Measurements from ENCODE around the gene ARPP19. TPM values are rescaled to one million over a fixed set of nuclear protein-coding genes. Genes with fewer than 3 reads are reported as not detected.
"Not testable (repeated sequence)": the region's sequence is repeated elsewhere in the genome, so short reads cannot be mapped to it uniquely, and the experiment has no call there.

Gene ARPP19
- total RNA-seq, 1 experiment from 2014 or later, result 43.1 TPM

DNA sequence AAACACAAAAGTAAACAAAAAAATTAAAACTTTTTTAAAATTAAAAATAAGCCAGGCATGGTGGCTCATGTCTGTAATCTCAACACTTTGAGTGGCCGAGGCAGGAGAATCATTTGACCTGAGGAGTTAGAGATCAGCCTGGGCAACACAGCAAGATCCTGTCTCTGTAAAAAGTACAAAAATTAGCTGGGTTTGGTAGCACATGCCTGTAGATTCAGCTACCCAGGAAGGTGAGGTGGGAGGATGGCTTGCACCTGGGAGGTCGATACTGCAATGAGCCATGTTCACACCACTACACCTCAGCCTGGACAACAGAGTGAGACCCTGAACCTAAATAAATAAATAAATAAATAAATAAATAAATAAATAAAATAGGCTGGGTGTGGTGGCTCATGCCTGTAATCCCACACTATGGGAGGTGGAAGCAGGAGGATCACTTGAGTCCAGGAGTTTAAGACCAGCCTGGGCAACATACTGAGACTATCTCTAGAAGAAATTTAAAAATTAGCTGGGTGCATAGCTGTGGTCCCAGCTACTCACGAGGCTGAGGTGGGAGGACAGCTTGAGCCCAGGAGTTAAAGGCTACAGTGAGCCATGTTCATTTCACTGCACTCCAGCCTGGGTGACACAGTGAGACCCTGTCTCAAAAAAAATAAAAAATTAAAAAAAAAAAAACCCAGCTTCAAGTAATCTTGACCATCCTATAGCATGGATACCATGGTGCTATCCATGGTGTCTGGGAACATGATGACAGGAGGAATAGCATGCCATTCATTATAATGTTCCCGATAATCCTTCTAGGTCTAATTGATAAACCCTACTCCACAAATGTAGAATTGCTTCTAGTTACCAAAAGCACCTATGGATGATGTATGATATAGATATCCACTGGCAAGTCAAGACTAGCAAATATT lies 44.4 kb downstream of the ARPP19 start:
- no peak for DNase-seq
- no peak overlapping the region for H3K4me3 ChIP-seq
- peaks cover 17% of the 10 kb centered on the region for H3K27me3 ChIP-seq
- H3K36me3 ChIP-seq, result no peaks in the 10 kb centered on the region
- H3K9me3 ChIP-seq, result no peaks in the 10 kb centered on the region

DNA sequence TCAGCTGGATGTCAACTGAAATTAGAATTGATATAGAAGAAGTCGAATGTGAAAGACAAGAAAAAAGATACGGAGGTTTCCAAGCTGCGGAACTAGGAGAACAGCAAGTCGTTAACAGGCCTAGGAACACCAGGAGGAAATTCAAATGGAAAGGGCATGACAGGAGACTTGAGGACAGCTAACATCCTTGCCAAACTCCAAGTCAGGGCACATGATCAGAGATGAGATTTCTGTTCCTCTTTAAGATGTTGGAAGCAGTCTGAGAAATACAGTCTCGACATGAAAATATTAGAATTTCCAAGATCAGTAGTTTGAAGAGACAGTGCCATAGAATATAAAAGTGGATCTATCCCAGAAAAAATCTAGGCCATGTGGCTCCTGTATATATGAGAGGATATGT lies 45.2 kb downstream of the ARPP19 start:
- Histone ChIP-seq H3K36me3 (no peaks in the 10 kb centered on the region), H3K9me3 (no peaks in the 10 kb centered on the region), H3K4me3 (no peak overlapping the region), H3K27me3 (peaks cover 15% of the 10 kb centered on the region)
- DNase-seq, result no peak

DNA sequence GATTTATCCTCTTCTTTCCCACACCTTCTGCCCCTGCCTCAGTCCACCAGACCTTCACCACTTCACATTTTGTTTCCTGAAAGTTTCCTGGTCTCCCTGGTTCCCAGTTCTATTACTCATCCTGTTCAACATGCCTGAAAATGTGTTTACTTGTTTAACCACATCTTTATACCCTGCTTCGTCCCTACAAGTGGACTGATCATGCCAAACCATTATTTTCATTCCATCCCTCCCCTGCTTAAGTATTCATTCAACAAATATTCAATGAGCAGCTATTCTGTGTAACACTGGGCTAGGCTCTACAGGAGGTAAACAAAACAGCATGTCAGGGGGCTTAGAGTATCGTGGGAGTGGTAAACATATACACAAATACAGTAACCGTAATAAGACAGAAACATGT lies 45.6 kb downstream of the ARPP19 start:
- Histone ChIP-seq H3K36me3 (no peaks in the 10 kb centered on the region), H3K27me3 (peaks cover 12% of the 10 kb centered on the region), H3K9me3 (no peaks in the 10 kb centered on the region), H3K4me3 (no peak overlapping the region)
- no peak for DNase-seq

DNA sequence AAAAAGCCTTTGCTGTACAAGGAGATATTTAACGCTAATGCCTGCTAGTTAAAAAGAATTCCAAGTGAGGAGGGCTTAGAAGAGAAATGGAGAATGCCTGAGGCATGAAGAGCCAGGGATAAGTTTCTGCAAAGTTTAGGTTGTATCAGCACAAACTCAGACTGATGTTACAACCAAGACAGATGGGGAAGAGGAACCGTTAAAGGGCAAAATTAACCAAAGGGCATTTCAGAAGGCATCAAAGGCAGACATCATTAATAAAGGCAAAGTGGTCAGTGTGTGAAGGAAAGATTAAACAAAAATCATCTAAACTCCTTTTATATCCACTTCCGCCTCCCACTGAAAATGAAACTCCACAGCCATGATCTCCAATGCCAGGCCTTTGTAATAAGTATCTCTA lies 47.1 kb downstream of the ARPP19 start:
- Histone ChIP-seq H3K4me3 (no peak overlapping the region), H3K36me3 (no peaks in the 10 kb centered on the region), H3K9me3 (no peaks in the 10 kb centered on the region), H3K27me3 (peaks cover 6% of the 10 kb centered on the region; the same call in 1 of the 2 replicates)
- DNase-seq, result no peak

DNA sequence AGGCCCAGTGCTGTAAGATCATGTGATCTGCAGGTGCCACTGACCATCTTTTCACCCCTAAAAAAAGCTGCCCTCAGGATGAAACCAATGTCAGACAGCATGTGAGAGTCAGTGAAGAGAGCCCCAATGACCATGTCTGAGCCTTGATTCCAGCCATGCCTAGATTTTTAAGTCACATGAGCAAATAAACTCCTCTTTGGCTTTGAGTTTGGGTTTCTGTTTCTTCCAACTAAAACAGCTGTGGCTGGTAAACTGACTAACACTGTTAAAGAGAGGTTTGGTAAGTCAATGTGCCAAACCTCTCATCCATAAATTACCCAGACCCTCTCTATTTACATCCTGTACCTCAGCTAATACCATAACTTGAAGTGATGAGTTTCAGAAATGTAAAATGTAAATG lies 48.4 kb downstream of the ARPP19 start:
- DNase-seq, result no peak
- H3K27me3 ChIP-seq, result peaks cover 3% of the 10 kb centered on the region; the same call in 1 of the 2 replicates
- H3K9me3 ChIP-seq, result no peaks in the 10 kb centered on the region
- H3K36me3 ChIP-seq, result no peaks in the 10 kb centered on the region
- H3K4me3 ChIP-seq, result no peak overlapping the region

DNA sequence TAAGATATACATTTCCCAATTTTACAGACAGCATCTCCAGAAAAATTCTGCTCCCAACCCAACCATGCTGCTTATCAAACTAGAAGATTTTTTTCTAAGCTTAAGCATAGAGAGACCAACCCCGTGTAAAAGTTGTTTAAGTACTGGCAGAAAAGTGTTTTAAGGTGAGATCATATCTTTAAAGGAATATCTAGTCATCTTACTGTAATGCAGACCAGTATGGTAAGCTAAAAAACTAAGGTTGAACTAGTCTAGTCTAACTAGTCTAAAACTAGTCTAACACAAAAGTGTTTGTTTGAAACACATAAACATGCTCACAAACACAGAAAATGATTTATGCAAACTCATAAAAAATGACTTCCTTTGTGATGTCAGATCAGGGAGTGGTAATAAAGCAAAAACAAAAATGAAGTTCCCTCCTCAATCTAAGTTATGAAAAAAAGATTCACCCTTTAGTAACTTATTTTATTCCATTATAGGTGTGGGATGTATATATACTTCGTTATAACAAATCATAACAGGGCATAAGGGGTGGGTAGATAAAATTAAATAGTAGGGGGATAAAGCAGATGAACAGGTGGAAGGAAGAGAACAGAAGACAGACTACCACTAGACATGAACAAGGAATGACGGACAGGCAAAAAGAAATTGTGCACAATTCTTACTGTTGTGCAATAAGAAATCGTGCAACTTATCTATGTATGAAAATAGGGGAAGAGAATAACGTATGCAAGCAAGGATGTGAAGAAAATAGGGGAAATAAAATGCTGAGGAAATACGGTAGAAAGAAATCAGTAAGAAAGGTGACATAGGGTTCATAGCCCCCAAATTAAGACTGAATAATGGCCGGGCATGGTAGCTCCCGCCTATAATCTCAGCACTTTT lies 50.1 kb downstream of the ARPP19 start:
- H3K36me3 ChIP-seq, result no peaks in the 10 kb centered on the region
- no peak overlapping the region for H3K4me3 ChIP-seq
- H3K27me3 ChIP-seq, result no peaks in the 10 kb centered on the region
- DNase-seq, result no peak
- no peaks in the 10 kb centered on the region for H3K9me3 ChIP-seq

DNA sequence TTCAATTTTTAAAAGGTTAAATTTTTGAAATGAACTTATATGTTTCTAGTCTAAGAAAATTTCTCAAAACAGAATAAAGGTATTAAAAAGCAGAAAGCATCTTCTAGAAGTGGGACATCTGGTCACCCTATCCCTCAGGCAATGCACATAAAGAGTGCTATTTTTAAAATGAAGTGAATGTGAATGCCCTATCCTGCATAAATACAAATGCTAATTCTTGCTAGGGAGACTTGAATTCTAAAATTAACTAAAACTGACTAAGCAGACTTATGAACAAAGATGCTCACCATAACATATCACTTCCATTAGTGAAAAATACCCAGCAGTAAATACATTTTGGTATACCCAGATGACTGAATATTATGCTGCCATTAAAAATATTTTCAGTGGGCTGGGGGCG lies 51.8 kb downstream of the ARPP19 start:
- DNase-seq, result no peak
- H3K4me3 ChIP-seq, result no peak overlapping the region
- no peaks in the 10 kb centered on the region for H3K27me3 ChIP-seq
- no peaks in the 10 kb centered on the region for H3K36me3 ChIP-seq
- H3K9me3 ChIP-seq, result no peaks in the 10 kb centered on the region

DNA sequence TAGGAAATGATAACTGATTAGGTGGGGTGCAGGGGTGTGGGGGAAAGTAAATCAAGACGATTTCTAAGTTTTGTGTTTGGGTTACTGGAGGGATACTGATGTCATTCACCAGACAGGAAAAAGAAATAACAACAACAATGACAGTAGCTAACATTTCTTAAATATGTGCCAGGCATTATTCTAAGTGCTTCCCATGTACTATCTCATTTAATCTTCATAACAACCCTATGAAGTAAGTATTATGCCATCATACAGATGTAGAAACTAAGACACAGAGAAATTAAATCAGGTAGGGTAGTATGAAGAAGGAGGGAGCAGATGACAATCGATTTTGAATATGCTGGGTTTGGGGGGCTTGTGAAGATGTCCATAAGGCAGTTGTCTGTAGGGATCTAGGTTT lies 53.5 kb downstream of the ARPP19 start:
- Histone ChIP-seq H3K36me3 (no peaks in the 10 kb centered on the region), H3K27me3 (no peaks in the 10 kb centered on the region), H3K4me3 (no peak overlapping the region), H3K9me3 (no peaks in the 10 kb centered on the region)
- DNase-seq, result no peak

DNA sequence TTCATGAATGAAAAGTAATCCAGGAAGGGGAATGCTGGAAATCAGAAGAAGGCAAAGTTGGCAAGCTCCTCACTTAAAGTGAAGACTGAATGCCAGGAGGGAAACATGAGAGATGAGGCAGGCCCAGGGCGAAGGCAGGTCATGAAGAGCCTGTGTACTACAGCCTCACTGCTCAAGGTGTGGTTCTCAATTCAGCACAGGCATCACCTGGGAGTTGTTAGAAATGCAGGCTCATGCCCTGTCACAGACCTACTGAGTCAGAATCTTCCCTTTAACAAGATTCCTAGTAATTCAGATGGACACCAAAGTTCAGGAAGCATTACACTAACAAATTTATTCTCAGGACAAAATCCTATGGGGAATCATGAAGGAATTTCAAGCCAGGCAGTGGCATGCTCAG lies 54.3 kb downstream of the ARPP19 start:
- no peak for DNase-seq
- no peaks in the 10 kb centered on the region for H3K27me3 ChIP-seq
- no peaks in the 10 kb centered on the region for H3K9me3 ChIP-seq
- H3K4me3 ChIP-seq, result no peak overlapping the region
- no peaks in the 10 kb centered on the region for H3K36me3 ChIP-seq

DNA sequence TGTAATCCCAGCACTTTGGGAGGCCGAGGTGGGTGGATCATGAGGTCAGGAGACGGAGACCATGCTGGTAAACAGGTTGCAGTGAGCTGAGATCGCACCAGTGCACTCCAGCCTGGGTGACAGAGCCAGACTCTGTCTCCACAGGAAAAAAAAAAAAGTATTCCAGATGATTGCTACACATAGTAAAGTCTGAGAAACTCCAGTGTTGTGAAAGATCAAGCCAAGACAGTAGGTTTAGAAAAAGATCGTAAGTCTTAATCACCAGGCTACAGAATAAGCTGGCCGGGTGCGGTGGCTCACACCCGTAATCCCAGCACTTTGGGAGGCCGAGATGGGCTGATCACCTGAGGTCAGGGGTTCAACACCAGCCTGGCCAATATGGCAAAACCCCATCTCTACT lies 56.0 kb downstream of the ARPP19 start:
- not testable (repeated sequence) for DNase-seq, H3K36me3 ChIP-seq, H3K9me3 ChIP-seq, H3K4me3 ChIP-seq, H3K27me3 ChIP-seq

DNA sequence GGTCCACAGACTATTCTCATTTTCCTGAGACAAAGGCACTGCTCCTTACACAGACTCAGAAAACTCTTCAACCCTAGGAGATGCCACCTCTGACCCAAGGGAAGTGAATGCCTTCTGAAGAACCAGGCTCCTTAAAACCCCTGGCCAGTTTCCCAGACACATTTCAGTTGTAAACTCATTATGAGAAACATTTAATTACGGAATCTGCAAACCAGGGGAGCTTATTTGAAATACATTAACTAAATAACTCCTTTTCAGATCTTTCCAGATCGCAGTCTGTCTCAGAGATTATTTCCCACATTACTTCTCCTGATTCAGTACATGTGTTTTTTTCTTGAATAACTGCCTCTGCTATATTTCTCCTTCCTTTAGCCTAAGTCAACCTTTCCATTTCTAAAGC lies 57.7 kb downstream of the ARPP19 start:
- no peak for DNase-seq
- Histone ChIP-seq H3K4me3 (no peak overlapping the region), H3K36me3 (no peaks in the 10 kb centered on the region), H3K9me3 (no peaks in the 10 kb centered on the region), H3K27me3 (no peaks in the 10 kb centered on the region)

DNA sequence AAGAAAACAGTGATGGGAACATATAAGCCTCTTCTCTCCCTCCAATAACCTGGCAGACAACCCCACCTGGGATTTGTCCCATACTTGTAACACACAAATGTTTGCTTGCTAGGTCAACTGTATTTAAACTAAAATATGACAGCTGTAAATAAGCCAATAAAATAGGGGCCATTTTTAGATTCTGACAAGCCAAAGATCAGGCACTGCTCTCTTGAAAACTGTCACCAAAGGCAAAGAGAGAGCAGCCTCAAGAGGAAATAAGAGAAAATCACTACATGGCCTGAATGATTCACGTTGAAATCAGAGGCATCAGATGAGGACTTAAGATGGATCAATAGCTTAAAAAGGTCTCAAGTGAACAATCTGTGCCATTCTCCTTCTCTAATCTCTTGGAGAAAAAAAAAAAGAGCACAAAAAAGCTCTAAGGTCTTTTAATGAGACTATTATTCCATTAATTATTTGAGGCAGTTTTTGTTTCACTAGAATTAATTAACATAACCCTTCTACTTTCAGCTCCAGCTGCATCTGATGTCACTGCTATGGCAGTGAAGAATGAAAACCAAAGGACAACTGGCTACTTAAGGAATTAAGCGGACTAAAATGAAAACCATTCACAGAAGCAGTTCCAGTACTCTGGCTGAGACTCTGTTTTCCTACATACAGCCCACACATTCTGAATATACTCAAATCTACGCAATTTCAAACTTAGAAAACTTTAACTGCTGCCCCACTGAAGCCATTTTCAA lies 59.2 kb downstream of the ARPP19 start:
- Histone ChIP-seq H3K36me3 (no peaks in the 10 kb centered on the region), H3K27me3 (no peaks in the 10 kb centered on the region), H3K9me3 (no peaks in the 10 kb centered on the region), H3K4me3 (no peak overlapping the region)
- no peak for DNase-seq

DNA sequence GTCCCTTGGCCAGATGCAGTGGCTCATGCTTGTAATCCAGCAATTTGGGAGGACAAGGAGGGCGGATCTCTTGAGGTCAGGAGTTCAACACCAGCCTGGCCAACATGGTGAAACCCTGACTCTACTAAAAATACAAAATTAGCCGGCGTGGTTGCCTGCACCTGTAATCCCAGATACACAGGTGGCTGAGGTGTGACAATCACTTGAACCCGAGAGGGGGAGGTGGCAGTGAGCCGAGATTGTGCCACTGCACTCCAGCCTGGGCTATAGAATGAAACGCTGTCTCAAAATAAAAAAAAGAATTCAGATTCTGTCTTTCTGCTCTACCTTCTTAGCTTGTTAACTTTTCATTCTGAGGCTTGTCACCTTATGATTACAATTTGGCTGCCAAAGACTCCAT lies 62.3 kb downstream of the ARPP19 start:
- Histone ChIP-seq H3K4me3 (no peak overlapping the region), H3K36me3 (no peaks in the 10 kb centered on the region), H3K27me3 (no peaks in the 10 kb centered on the region), H3K9me3 (no peaks in the 10 kb centered on the region)
- no peak for DNase-seq

DNA sequence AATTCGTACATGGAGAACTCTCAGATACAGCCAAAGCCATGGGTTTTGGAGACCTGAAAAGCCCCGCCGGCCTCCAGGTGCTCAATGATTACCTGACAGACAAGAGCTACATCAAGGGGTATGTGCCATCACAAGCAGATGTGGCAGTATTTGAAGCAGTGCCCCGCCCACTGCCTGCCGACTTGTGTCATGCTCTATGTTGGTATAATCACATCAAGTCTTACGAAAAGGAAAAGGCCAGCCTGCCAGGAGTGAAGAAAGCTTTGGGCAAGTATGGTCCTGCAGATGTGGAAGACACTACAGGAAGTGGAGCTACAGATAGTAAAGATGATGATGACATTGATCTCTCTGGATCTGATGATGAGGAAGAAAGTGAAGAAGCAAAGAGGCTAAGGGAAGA lies 63.7 kb downstream of the ARPP19 start:
- H3K36me3 ChIP-seq, result no peaks in the 10 kb centered on the region
- no peaks in the 10 kb centered on the region for H3K27me3 ChIP-seq
- no peak overlapping the region for H3K4me3 ChIP-seq
- DNase-seq, result no peak
- no peaks in the 10 kb centered on the region for H3K9me3 ChIP-seq

DNA sequence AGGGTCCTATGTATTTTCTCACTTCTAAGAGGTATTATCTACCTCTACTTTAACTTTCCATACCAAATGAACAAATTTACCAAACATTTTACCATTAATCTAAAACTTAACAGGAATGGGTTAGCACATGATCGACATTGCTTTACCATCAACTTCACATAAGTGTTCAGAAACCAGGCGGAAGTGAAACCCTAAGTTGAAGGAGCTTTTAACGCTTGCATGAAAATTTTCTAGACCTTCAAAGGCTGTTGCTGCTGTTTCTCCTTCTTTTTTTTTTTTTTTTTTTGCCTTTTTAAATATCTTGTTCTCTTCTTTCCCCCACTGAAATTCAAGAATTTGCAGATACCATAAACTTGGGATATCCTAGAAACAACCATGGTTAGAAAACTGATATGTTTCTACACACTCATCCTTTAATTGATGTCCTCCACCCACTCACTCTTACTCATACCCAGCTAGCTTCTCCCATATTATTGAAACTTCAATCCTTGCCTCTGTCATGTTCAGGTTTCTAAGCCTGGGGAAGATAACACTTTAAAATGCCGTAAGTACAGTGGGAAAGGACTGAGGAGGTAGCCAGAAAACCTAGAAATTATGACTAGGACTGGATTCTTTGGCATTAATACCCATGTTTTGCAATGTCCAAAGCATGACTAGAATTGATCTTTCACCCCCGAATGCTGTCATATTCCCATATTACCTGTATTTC lies 64.9 kb downstream of the ARPP19 start:
- Histone ChIP-seq H3K9me3 (no peaks in the 10 kb centered on the region), H3K4me3 (no peak overlapping the region), H3K36me3 (no peaks in the 10 kb centered on the region), H3K27me3 (no peaks in the 10 kb centered on the region)
- DNase-seq, result no peak

DNA sequence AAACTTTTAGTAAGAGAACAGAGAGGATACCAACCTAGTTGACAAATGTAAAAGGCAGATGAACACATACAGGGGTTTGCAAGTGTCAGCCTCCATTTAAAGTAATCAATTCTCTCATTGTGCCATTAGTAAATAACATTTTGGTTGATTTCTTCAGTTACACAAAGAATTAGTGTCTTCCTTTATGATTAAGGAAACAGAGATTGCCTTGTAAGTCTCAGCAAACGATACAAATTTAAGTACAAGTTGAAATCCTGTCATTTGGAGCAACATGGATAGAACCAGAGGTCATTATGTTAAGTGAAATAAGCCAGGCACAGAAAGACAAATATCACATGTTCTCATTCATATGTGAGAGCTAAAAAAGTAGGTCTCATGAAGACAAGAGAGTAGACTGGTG lies 66.2 kb downstream of the ARPP19 start:
- Histone ChIP-seq H3K36me3 (no peaks in the 10 kb centered on the region), H3K27me3 (no peaks in the 10 kb centered on the region), H3K4me3 (no peak overlapping the region), H3K9me3 (no peaks in the 10 kb centered on the region)
- no peak for DNase-seq
